SK-N-SH treated with all-trans-retinoic acid at 6 μM for 48 hours (cell line): ENCODE results near the gene KCTD17.

Experiments used
- ATAC-seq: fragments of 200-7000 bp; cut with Tn5 transposase; 3 replicates; pipeline ENCODE4 v1.9.1; 2020; ENCODE audit warnings: mild to moderate bottlenecking, moderate library complexity
- ARNTL ChIP-seq: fragments of 450-650 bp; formaldehyde crosslinking; IDR thresholded peaks from 2 replicates; pipeline ENCODE4 v1.5.0; 2020; ENCODE audit warnings: low read depth, mild to moderate bottlenecking, moderate library complexity, borderline replicate concordance
- CREB5 ChIP-seq: fragments of 250-450 bp; sonication (Bioruptor Pico); IDR thresholded peaks from 2 replicates; pipeline ENCODE4 v1.5.1; 2020; ENCODE audit warnings: low read depth, mild to moderate bottlenecking, moderate library complexity
- CSRNP3 ChIP-seq: fragments of 250-450 bp; sonication (Bioruptor Pico); IDR thresholded peaks from 2 replicates; pipeline ENCODE4 v1.5.1; 2021; ENCODE audit warnings: mild to moderate bottlenecking, moderate library complexity
- ESRRG ChIP-seq: fragments of 250-450 bp; sonication (Bioruptor Pico); IDR thresholded peaks from 2 replicates; pipeline ENCODE4 v1.6.1; 2021; ENCODE audit warnings: mild to moderate bottlenecking
- ISL1 ChIP-seq: fragments of 250-450 bp; sonication (Bioruptor Pico); IDR thresholded peaks from 2 replicates; pipeline ENCODE4 v2.1.2; 2022; ENCODE audit warnings: mild to moderate bottlenecking, moderate library complexity
- OSR1 ChIP-seq: fragments of 250-450 bp; sonication (Bioruptor Pico); IDR thresholded peaks from 2 replicates; pipeline ENCODE4 v1.8.0; 2022; ENCODE audit warnings: moderate library complexity, mild to moderate bottlenecking, inconsistent platforms
- PATZ1 ChIP-seq: fragments of 250-450 bp; sonication (Bioruptor Pico); IDR thresholded peaks from 2 replicates; pipeline ENCODE4 v1.8.0; 2020; ENCODE audit warnings: mild to moderate bottlenecking, moderate library complexity, borderline replicate concordance
- POU6F1 ChIP-seq: fragments of 250-450 bp; sonication (Bioruptor Pico); IDR thresholded peaks from 2 replicates; pipeline ENCODE4 v1.8.0; 2021; ENCODE audit warnings: low read depth, mild to moderate bottlenecking, moderate library complexity, borderline replicate concordance
- PPARA ChIP-seq: fragments of 250-450 bp; sonication (Bioruptor Pico); IDR thresholded peaks from 2 replicates; pipeline ENCODE4 v1.5.0; 2020; ENCODE audit warnings: mild to moderate bottlenecking, borderline replicate concordance
- RARB ChIP-seq: fragments of 250-450 bp; sonication (Bioruptor Pico); IDR thresholded peaks from 2 replicates; pipeline ENCODE4 v1.8.0; 2021; ENCODE audit warnings: mild to moderate bottlenecking, moderate library complexity
- SNAI2 ChIP-seq: fragments of 250-450 bp; sonication (Bioruptor Pico); IDR thresholded peaks from 2 replicates; pipeline ENCODE4 v1.5.0; 2020; ENCODE audit warnings: mild to moderate bottlenecking, moderate library complexity
- TCF4 ChIP-seq: fragments of 250-450 bp; sonication (Bioruptor Pico); IDR thresholded peaks from 2 replicates; pipeline ENCODE4 v1.8.0; 2021; ENCODE audit warnings: mild to moderate bottlenecking, moderate library complexity, borderline replicate concordance
- TOX ChIP-seq: fragments of 250-450 bp; sonication (Bioruptor Pico); IDR thresholded peaks from 2 replicates; pipeline ENCODE4 v1.8.0; 2021; ENCODE audit warnings: mild to moderate bottlenecking, moderate library complexity, borderline replicate concordance
- TSHZ2 ChIP-seq: fragments of 250-450 bp; sonication (Bioruptor Pico); IDR thresholded peaks from 2 replicates; pipeline ENCODE4 v1.5.0; 2020; ENCODE audit warnings: mild to moderate bottlenecking, moderate library complexity
- ZC3H10 ChIP-seq: fragments of 250-450 bp; sonication (Bioruptor Pico); IDR thresholded peaks from 2 replicates; pipeline ENCODE4 v1.5.1; 2021; ENCODE audit warnings: mild to moderate bottlenecking, moderate library complexity
- ZFP3 ChIP-seq: fragments of 250-450 bp; sonication (Bioruptor Pico); IDR thresholded peaks from 2 replicates; pipeline ENCODE4 v1.5.0; 2020; ENCODE audit warnings: mild to moderate bottlenecking, moderate library complexity
- ZFP30 ChIP-seq: fragments of 450-650 bp; formaldehyde crosslinking; IDR thresholded peaks from 2 replicates; pipeline ENCODE4 v1.5.0; 2022; ENCODE audit warnings: mild to moderate bottlenecking, moderate library complexity
- ZNF8 ChIP-seq: fragments of 450-650 bp; formaldehyde crosslinking; IDR thresholded peaks from 2 replicates; pipeline ENCODE4 v1.5.0; 2020; ENCODE audit warnings: mild to moderate bottlenecking, moderate library complexity

KCTD17 gene

GRCh38 chr22:37112084-37112728 lies 60.7 kb downstream of the KCTD17 start:
- TF ChIP-seq ZC3H10 (no peak), ZNF8 (CRISPR knock-in tag) (no peak), RARB (no peak), ISL1 (CRISPR knock-in tag) (no peak), ARNTL (CRISPR knock-in tag) (no peak), ZFP30 (no peak), PATZ1 (no peak), TOX (CRISPR knock-in tag) (no peak), OSR1 (CRISPR knock-in tag) (no peak), ESRRG (no peak), SNAI2 (CRISPR knock-in tag) (no peak), POU6F1 (CRISPR knock-in tag) (no peak), ZFP3 (CRISPR knock-in tag) (no peak), PPARA (CRISPR knock-in tag) (no peak), TCF4 (no peak), TSHZ2 (no peak), CSRNP3 (CRISPR knock-in tag) (no peak), CREB5 (no peak)
- no peak for ATAC-seq
